Measurements from ENCODE around the gene PDCD4.

Gene PDCD4

GRCh38 chr10:110923856-110924493 is 52.2 kb downstream of the PDCD4 start:
- TF ChIP-seq ZFX (IDR thresholded peaks at IDR 0.05; ENCODE audit: borderline replicate concordance) (no peak), CTCF (IDR thresholded peaks at IDR 0.05) (no peak)
- H3K27ac ChIP-seq, result no peak overlapping the region

GRCh38 chr10:110927461-110927860 is 55.7 kb downstream of the PDCD4 start:
- H3K27ac ChIP-seq, result no peak overlapping the region
- TF ChIP-seq CTCF (IDR thresholded peaks at IDR 0.05) (no peak), ZFX (IDR thresholded peaks at IDR 0.05; ENCODE audit: borderline replicate concordance) (no peak)

- TF ChIP-seq ZFX (IDR thresholded peaks at IDR 0.05; ENCODE audit: borderline replicate concordance), result no peak
- no peak overlapping the region for H3K27ac ChIP-seq
Measured at GRCh38 chr10:110931769-110932381, 60.1 kb downstream of the PDCD4 start.

- H3K27ac ChIP-seq, result no peak overlapping the region
- TF ChIP-seq CTCF (IDR thresholded peaks at IDR 0.05) (no peak), ZFX (IDR thresholded peaks at IDR 0.05; ENCODE audit: borderline replicate concordance) (no peak)
Measured at GRCh38 chr10:110932505-110933180, 60.9 kb downstream of the PDCD4 start.

GRCh38 chr10:110936757-110937156 is 65.0 kb downstream of the PDCD4 start:
- H3K27ac ChIP-seq, result no peak overlapping the region
- TF ChIP-seq ZFX (IDR thresholded peaks at IDR 0.05; ENCODE audit: borderline replicate concordance) (no peak), CTCF (IDR thresholded peaks at IDR 0.05) (no peak)

GRCh38 chr10:110939419-110939818 is 67.7 kb downstream of the PDCD4 start:
- no peak overlapping the region for H3K27ac ChIP-seq
- TF ChIP-seq CTCF (IDR thresholded peaks at IDR 0.05) (no peak), ZFX (IDR thresholded peaks at IDR 0.05; ENCODE audit: borderline replicate concordance) (no peak)

- TF ChIP-seq CTCF (IDR thresholded peaks at IDR 0.05), result no peak
- no peak for TF ChIP-seq ZFX (IDR thresholded peaks at IDR 0.05; ENCODE audit: borderline replicate concordance)
Measured at GRCh38 chr10:110944792-110945396, 73.2 kb downstream of the PDCD4 start.

More at GRCh38 chr10:110944792-110945396, 73.2 kb downstream of the PDCD4 start:
- no peak overlapping the region for H3K27ac ChIP-seq

All from 22Rv1 (cell line).